NCI-H1930 (cell line): Measurements from ENCODE around the gene NFASC.

Experiments
- DNase-seq, 2 experiments: peaks; one replicate each; lab custom pipeline; 2025; lab: John Stamatoyannopoulos, UW

The NFASC gene

GRCh38 chr1:205041998-205042910 lies 171.6 kb downstream of the NFASC start:
- DNase-seq: no peak

GRCh38 chr1:205042911-205043806 lies 172.5 kb downstream of the NFASC start, which contains the start of gene CNTN2:
TSS of gene CNTN2 (plus strand) at chr1:205043212. CDS start at chr1:205053186, 9,974 bp downstream.
- peak in 1 of 2 experiments; percentile 6 for DNase-seq

- DNase-seq: no peak
Measured at GRCh38 chr1:205043866-205044265, 173.2 kb downstream of the NFASC start.

GRCh38 chr1:205044741-205045140 lies 174.1 kb downstream of the NFASC start:
- DNase-seq: no peak

GRCh38 chr1:205045146-205045545 lies 174.5 kb downstream of the NFASC start:
- no peak for DNase-seq

GRCh38 chr1:205046870-205047269 lies 176.2 kb downstream of the NFASC start:
- no peak for DNase-seq

GRCh38 chr1:205047764-205048231 lies 177.1 kb downstream of the NFASC start:
- DNase-seq: no peak

GRCh38 chr1:205048382-205048781 lies 177.7 kb downstream of the NFASC start:
- no peak for DNase-seq

- no peak for DNase-seq
Measured at GRCh38 chr1:205049479-205049878, 178.8 kb downstream of the NFASC start.

- no peak for DNase-seq
Measured at GRCh38 chr1:205052690-205053089, 182.0 kb downstream of the NFASC start.

- no peak for DNase-seq
Measured at GRCh38 chr1:205053296-205053695, 182.6 kb downstream of the NFASC start.

- DNase-seq: no peak
Measured at GRCh38 chr1:205054013-205054412, 183.4 kb downstream of the NFASC start.

GRCh38 chr1:205056188-205056611 lies 185.5 kb downstream of the NFASC start:
- DNase-seq: no peak

GRCh38 chr1:205056956-205057568 lies 186.4 kb downstream of the NFASC start:
- DNase-seq: no peak

- no peak for DNase-seq
Measured at GRCh38 chr1:205057808-205058575, 187.3 kb downstream of the NFASC start.

GRCh38 chr1:205058853-205059252 lies 188.2 kb downstream of the NFASC start:
- DNase-seq: no peak

GRCh38 chr1:205059660-205060059 lies 189.0 kb downstream of the NFASC start:
- DNase-seq: no peak

GRCh38 chr1:205060746-205061145 lies 190.1 kb downstream of the NFASC start:
- DNase-seq: no peak

- no peak for DNase-seq
Measured at GRCh38 chr1:205061227-205061626, 190.6 kb downstream of the NFASC start.

GRCh38 chr1:205061665-205062069 lies 191.0 kb downstream of the NFASC start:
- peak; percentile 56 to 63 for DNase-seq

GRCh38 chr1:205062319-205062718 lies 191.7 kb downstream of the NFASC start:
- DNase-seq: no peak
